ENCODE measurements around the gene DPEP1.
"Not testable (repeated sequence)": the region's sequence is repeated elsewhere in the genome, so short reads cannot be mapped to it uniquely, and the experiment has no call there.

- TF ChIP-seq CTCF (conservative IDR thresholded peaks at IDR 0.05; ENCODE audit: low read length); EZH2phosphoT487 (IDR thresholded peaks at IDR 0.05; ENCODE audit: borderline replicate concordance): not testable (repeated sequence)
Measured at GRCh38 chr16:89671565-89671964, 58.1 kb downstream of the DPEP1 start.
